NB4 (cell line): ENCODE results near the gene ARRDC4.

ENCODE experiments used
- CTCF ChIP-seq: IDR thresholded peaks from one replicate; pipeline ENCODE4 v1.5.1; 2012; ENCODE audit warnings: low read depth, low read length
- MAX ChIP-seq: IDR thresholded peaks from 2 replicates; pipeline ENCODE4 v1.6.1; 2011; ENCODE audit warnings: low read depth, low read length
- POLR2A ChIP-seq: IDR thresholded peaks from 2 replicates; pipeline ENCODE4 v1.6.1; 2011; ENCODE audit warnings: mild to moderate bottlenecking; ENCODE audit not compliant: insufficient read length; ENCODE audit errors: extremely low read depth

GRCh38 chr15:97992823-97993222 is 32.3 kb downstream of the ARRDC4 start:
- TF ChIP-seq MAX: no peak
- TF ChIP-seq CTCF: no peak
- TF ChIP-seq POLR2A: no peak
